HEK293 (cell line): ENCODE results near the gene FAM81A.

ENCODE experiments used
- CTCF ChIA-PET: fragments of 350-600 bp; formaldehyde crosslinking; extraction: SDS; loops from one replicate; lab custom pipeline; 2021; ENCODE audit warnings: antibody characterized with exemption; lab: Yijun Ruan, JAX
- POLR2A ChIA-PET: fragments of 300-600 bp; formaldehyde crosslinking; extraction: SDS; loops from one replicate; lab custom pipeline; 2020; ENCODE audit warnings: antibody characterized with exemption, inconsistent platforms; lab: Yijun Ruan, JAX
- H3K27ac ChIP-seq: fragments of 200-500 bp; sonication (Bioruptor generic); 2 replicates; pipeline ENCODE4 v1.5.1; 2014; ENCODE audit warnings: low read depth, low read length, control low read depth, inconsistent platforms; ENCODE audit errors: extremely low read depth
- H3K36me3 ChIP-seq, 2 experiments: fragments of 200-500 bp in 1 of 2; sonication (Bioruptor generic) in 1 of 2; 1 replicate in 1 of 2; 2 replicates in 1 of 2; pipeline ENCODE4 v1.5.1; 2014 to 2017; ENCODE audit warnings: inconsistent platforms in 2 of 2, low read length in 2 of 2; ENCODE audit not compliant: control insufficient read depth in 2 of 2, insufficient read depth in 1 of 2
- H3K4me1 ChIP-seq: fragments of 200-500 bp; sonication (Bioruptor generic); 2 replicates; pipeline ENCODE4 v1.5.1; 2014; ENCODE audit warnings: mild to moderate bottlenecking, low read length, inconsistent platforms; ENCODE audit not compliant: control insufficient read depth, insufficient read depth
- H3K4me3 ChIP-seq: 2 replicates; pipeline ENCODE4 v1.5.1; 2011; ENCODE audit warnings: low read depth, mild to moderate bottlenecking, control low read depth, low read length, moderate library complexity
- H3K9me3 ChIP-seq: fragments of 200-500 bp; sonication (Bioruptor generic); 2 replicates; pipeline ENCODE4 v1.5.1; 2014; ENCODE audit warnings: low read depth, low read length, inconsistent platforms; ENCODE audit not compliant: control insufficient read depth, insufficient read depth
- BCL6B ChIP-seq: fragments of 450-650 bp; formaldehyde crosslinking; IDR thresholded peaks from 2 replicates; pipeline ENCODE4 v1.5.1; 2017; ENCODE audit warnings: missing biosample characterization, missing genetic modification characterization
- EGR2 ChIP-seq: fragments of 450-650 bp; formaldehyde crosslinking; IDR thresholded peaks from 2 replicates; pipeline ENCODE4 v1.5.1; 2016; ENCODE audit warnings: low read depth, missing biosample characterization, missing genetic modification characterization
- HOXA7 ChIP-seq: sonication (generic); formaldehyde crosslinking; IDR thresholded peaks from 2 replicates; pipeline ENCODE4 v1.8.1; 2022; ENCODE audit warnings: missing genetic modification reagents, borderline replicate concordance
- KLF7 ChIP-seq: fragments of 450-650 bp; formaldehyde crosslinking; IDR thresholded peaks from 2 replicates; pipeline ENCODE4 v1.5.1; 2016; ENCODE audit warnings: missing biosample characterization, missing genetic modification characterization, borderline replicate concordance
- REST ChIP-seq: fragments of 450-650 bp; formaldehyde crosslinking; IDR thresholded peaks from 2 replicates; pipeline ENCODE4 v1.5.1; 2016; ENCODE audit warnings: missing biosample characterization, missing genetic modification characterization
- SP7 ChIP-seq: fragments of 450-650 bp; formaldehyde crosslinking; IDR thresholded peaks from 2 replicates; pipeline ENCODE4 v1.5.1; 2016; ENCODE audit warnings: missing biosample characterization, missing genetic modification characterization
- YY1 ChIP-seq: fragments of 450-650 bp; formaldehyde crosslinking; IDR thresholded peaks from 2 replicates; pipeline ENCODE4 v1.5.1; 2018; ENCODE audit warnings: missing biosample characterization, missing genetic modification characterization
- ZBTB17 ChIP-seq: fragments of 450-650 bp; formaldehyde crosslinking; IDR thresholded peaks from 2 replicates; pipeline ENCODE4 v1.5.1; 2016; ENCODE audit warnings: missing biosample characterization, missing genetic modification characterization
- ZFHX2 ChIP-seq: fragments of 450-650 bp; formaldehyde crosslinking; conservative IDR thresholded peaks from 2 replicates; pipeline ENCODE4 v1.5.1; 2016; ENCODE audit warnings: missing biosample characterization, missing genetic modification characterization
- ZNF155 ChIP-seq: fragments of 450-650 bp; formaldehyde crosslinking; IDR thresholded peaks from 2 replicates; pipeline ENCODE4 v1.5.1; 2016; ENCODE audit warnings: missing biosample characterization, missing genetic modification characterization
- ZNF157 ChIP-seq: fragments of 450-650 bp; formaldehyde crosslinking; IDR thresholded peaks from 2 replicates; pipeline ENCODE4 v1.5.1; 2016; ENCODE audit warnings: missing biosample characterization, missing genetic modification characterization
- ZNF16 ChIP-seq: fragments of 450-650 bp; formaldehyde crosslinking; IDR thresholded peaks from 2 replicates; pipeline ENCODE4 v1.5.1; 2016; ENCODE audit warnings: low read depth, missing biosample characterization, missing genetic modification characterization
- ZNF174 ChIP-seq: fragments of 450-650 bp; formaldehyde crosslinking; IDR thresholded peaks from 2 replicates; pipeline ENCODE4 v1.5.0; 2017; ENCODE audit warnings: missing biosample characterization, mild to moderate bottlenecking, missing genetic modification characterization
- ZNF223 ChIP-seq: fragments of 450-650 bp; formaldehyde crosslinking; IDR thresholded peaks from 2 replicates; pipeline ENCODE4 v1.5.1; 2016; ENCODE audit warnings: missing biosample characterization, missing genetic modification characterization
- ZNF239 ChIP-seq: fragments of 450-650 bp; formaldehyde crosslinking; IDR thresholded peaks from 2 replicates; pipeline ENCODE4 v1.5.1; 2016; ENCODE audit warnings: missing biosample characterization, missing genetic modification characterization
- ZNF302 ChIP-seq: fragments of 450-650 bp; formaldehyde crosslinking; IDR thresholded peaks from 2 replicates; pipeline ENCODE4 v1.5.1; 2016; ENCODE audit warnings: missing biosample characterization, missing genetic modification characterization, low read depth
- ZNF324 ChIP-seq: fragments of 450-650 bp; formaldehyde crosslinking; IDR thresholded peaks from 2 replicates; pipeline ENCODE4 v1.5.1; 2016; ENCODE audit warnings: missing biosample characterization, missing genetic modification characterization
- ZNF335 ChIP-seq: fragments of 450-650 bp; formaldehyde crosslinking; conservative IDR thresholded peaks from 2 replicates; pipeline ENCODE4 v1.5.1; 2016; ENCODE audit warnings: missing biosample characterization, missing genetic modification characterization
- ZNF341 ChIP-seq: fragments of 450-650 bp; formaldehyde crosslinking; IDR thresholded peaks from 2 replicates; pipeline ENCODE4; 2016; ENCODE audit warnings: low read depth, missing biosample characterization, missing genetic modification characterization
- ZNF37A ChIP-seq: fragments of 450-650 bp; IDR thresholded peaks from 2 replicates; pipeline ENCODE4 v1.5.1; 2018; ENCODE audit warnings: missing biosample characterization, missing genetic modification characterization
- ZNF513 ChIP-seq: fragments of 450-650 bp; IDR thresholded peaks from 2 replicates; pipeline ENCODE4 v1.5.1; 2018; ENCODE audit warnings: missing biosample characterization, missing genetic modification characterization
- ZNF544 ChIP-seq: fragments of 450-650 bp; formaldehyde crosslinking; IDR thresholded peaks from 2 replicates; pipeline ENCODE4 v1.5.0; 2017; ENCODE audit warnings: missing biosample characterization, missing genetic modification characterization
- ZNF549 ChIP-seq: fragments of 450-650 bp; IDR thresholded peaks from 2 replicates; pipeline ENCODE4 v1.5.1; 2018; ENCODE audit warnings: missing biosample characterization, missing genetic modification characterization, mild to moderate bottlenecking, inconsistent platforms, moderate library complexity
- ZNF555 ChIP-seq: fragments of 450-650 bp; formaldehyde crosslinking; conservative IDR thresholded peaks from 2 replicates; pipeline ENCODE4 v1.5.1; 2017; ENCODE audit warnings: missing biosample characterization, mild to moderate bottlenecking, missing genetic modification characterization, inconsistent platforms
- ZNF580 ChIP-seq: fragments of 450-650 bp; formaldehyde crosslinking; IDR thresholded peaks from 2 replicates; pipeline ENCODE4 v1.5.1; 2016; ENCODE audit warnings: missing biosample characterization, missing genetic modification characterization
- ZNF645 ChIP-seq: fragments of 450-650 bp; formaldehyde crosslinking; IDR thresholded peaks from 2 replicates; pipeline ENCODE4; 2016; ENCODE audit warnings: missing biosample characterization, missing genetic modification characterization
- ZNF76 ChIP-seq: fragments of 450-650 bp; formaldehyde crosslinking; IDR thresholded peaks from 2 replicates; pipeline ENCODE4; 2016; ENCODE audit warnings: low read depth, missing biosample characterization, missing genetic modification characterization, borderline replicate concordance
- ZNF843 ChIP-seq: fragments of 450-650 bp; formaldehyde crosslinking; IDR thresholded peaks from 2 replicates; pipeline ENCODE4 v1.5.1; 2016; ENCODE audit warnings: missing biosample characterization, missing genetic modification characterization
- ZXDB ChIP-seq: fragments of 450-650 bp; formaldehyde crosslinking; IDR thresholded peaks from 2 replicates; pipeline ENCODE4 v1.5.1; 2016; ENCODE audit warnings: missing biosample characterization, missing genetic modification characterization

Gene FAM81A

GRCh38 chr15:59416816-59417215 lies 21.2 kb upstream of the FAM81A start:
- Histone ChIP-seq H3K4me3 (no peak overlapping the region), H3K4me1 (no peaks in the 10 kb centered on the region), H3K9me3 (no peaks in the 10 kb centered on the region), H3K27ac (no peak overlapping the region), H3K36me3 (no peaks in the 10 kb centered on the region)
- TF ChIP-seq ZNF157 (tag by site-specific recombination) (no peak), ZFHX2 (no peak), ZNF645 (tag by site-specific recombination) (no peak), YY1 (tag by site-specific recombination) (no peak), ZNF239 (tag by site-specific recombination) (no peak), ZNF174 (tag by site-specific recombination) (no peak), ZNF324 (tag by site-specific recombination) (no peak), ZXDB (tag by site-specific recombination) (no peak), HOXA7 (CRISPR knock-in tag) (no peak), ZNF302 (tag by site-specific recombination) (no peak), KLF7 (tag by site-specific recombination) (no peak), ZNF549 (no peak)
- CTCF ChIA-PET: no interaction called here
- POLR2A ChIA-PET: no interaction called here

GRCh38 chr15:59419170-59419569 lies 18.8 kb upstream of the FAM81A start:
- Histone ChIP-seq H3K36me3 (no peaks in the 10 kb centered on the region), H3K4me1 (no peaks in the 10 kb centered on the region), H3K4me3 (no peak overlapping the region), H3K27ac (no peak overlapping the region), H3K9me3 (no peaks in the 10 kb centered on the region)
- CTCF ChIA-PET: interaction anchor here (1.7 kb wide), 1 partner anchor 245 kb away, joined by 4 read pairs; no protein-coding TSS in a partner anchor
- POLR2A ChIA-PET: no interaction called here
- TF ChIP-seq ZFHX2 (no peak), ZNF223 (tag by site-specific recombination) (no peak), REST (tag by site-specific recombination) (no peak), EGR2 (tag by site-specific recombination) (no peak), BCL6B (no peak), ZNF580 (tag by site-specific recombination) (no peak), SP7 (tag by site-specific recombination) (no peak), ZNF335 (no peak), ZNF513 (tag by site-specific recombination) (no peak), ZNF155 (tag by site-specific recombination) (no peak), ZNF544 (tag by site-specific recombination) (no peak), ZBTB17 (tag by site-specific recombination) (no peak), ZNF76 (tag by site-specific recombination) (no peak), ZNF341 (tag by site-specific recombination) (no peak), ZNF16 (tag by site-specific recombination) (no peak), ZNF37A (tag by site-specific recombination) (no peak), ZNF555 (no peak), ZNF843 (no peak)
